Measurements from ENCODE around the gene MYH7. TPM values are rescaled to one million over a fixed set of nuclear protein-coding genes. Genes with fewer than 3 reads are reported as not detected.

MYH7 gene
- total RNA-seq, 6 experiments from 2014 or later: not detected

DNA sequence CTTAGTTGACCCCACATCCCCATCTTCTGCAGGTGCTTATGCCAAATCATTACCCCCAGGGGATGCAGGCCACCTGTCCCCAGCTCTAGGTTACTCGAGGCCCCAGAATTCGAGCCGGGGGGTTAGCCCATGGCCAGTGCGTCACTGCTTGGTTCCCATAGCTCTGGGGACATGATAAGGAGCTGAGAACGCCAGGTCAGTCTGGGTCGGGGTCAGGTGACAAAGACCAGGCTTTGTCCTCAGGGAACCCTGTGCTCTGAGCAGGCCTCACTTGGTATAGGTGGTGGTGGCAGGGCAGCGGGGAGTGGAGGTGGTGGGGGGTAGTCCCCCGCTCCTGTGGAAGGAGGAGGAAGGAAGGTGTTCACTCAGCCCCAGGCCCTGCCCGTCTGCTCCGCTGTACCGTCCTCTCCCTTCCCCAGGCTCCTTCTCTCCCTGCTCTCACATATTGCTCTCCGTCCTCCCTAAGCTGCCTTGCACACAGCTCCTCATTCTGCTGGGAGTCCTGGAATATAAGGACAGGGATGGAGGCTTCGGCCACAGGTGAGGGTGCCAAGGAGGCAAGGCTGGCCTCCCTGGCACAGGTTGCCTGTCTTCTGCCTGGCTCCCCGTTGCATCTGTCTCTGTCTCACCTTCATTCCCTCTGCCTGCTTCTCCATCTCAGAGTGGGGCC is 25.4 kb downstream of the MYH7 start:
- TF ChIP-seq, protein P1, sequence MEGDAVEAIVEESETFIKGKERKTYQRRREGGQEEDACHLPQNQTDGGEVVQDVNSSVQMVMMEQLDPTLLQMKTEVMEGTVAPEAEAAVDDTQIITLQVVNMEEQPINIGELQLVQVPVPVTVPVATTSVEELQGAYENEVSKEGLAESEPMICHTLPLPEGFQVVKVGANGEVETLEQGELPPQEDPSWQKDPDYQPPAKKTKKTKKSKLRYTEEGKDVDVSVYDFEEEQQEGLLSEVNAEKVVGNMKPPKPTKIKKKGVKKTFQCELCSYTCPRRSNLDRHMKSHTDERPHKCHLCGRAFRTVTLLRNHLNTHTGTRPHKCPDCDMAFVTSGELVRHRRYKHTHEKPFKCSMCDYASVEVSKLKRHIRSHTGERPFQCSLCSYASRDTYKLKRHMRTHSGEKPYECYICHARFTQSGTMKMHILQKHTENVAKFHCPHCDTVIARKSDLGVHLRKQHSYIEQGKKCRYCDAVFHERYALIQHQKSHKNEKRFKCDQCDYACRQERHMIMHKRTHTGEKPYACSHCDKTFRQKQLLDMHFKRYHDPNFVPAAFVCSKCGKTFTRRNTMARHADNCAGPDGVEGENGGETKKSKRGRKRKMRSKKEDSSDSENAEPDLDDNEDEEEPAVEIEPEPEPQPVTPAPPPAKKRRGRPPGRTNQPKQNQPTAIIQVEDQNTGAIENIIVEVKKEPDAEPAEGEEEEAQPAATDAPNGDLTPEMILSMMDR (IDR thresholded peaks at IDR 0.05): no peak
- Mint-ChIP-seq H3K9me3 (no peaks in the 10 kb centered on the region), H3K36me3 (ENCODE audit: low read depth) (no peaks in the 10 kb centered on the region), H3K27me3 (ENCODE audit: insufficient read depth) (peaks cover 69% of the 10 kb centered on the region), H3K4me3 (no peak overlapping the region), H3K4me1 (ENCODE audit: low read depth) (no peaks in the 10 kb centered on the region), H3K27ac (no peak overlapping the region)
- DNase-seq: no peak

DNA sequence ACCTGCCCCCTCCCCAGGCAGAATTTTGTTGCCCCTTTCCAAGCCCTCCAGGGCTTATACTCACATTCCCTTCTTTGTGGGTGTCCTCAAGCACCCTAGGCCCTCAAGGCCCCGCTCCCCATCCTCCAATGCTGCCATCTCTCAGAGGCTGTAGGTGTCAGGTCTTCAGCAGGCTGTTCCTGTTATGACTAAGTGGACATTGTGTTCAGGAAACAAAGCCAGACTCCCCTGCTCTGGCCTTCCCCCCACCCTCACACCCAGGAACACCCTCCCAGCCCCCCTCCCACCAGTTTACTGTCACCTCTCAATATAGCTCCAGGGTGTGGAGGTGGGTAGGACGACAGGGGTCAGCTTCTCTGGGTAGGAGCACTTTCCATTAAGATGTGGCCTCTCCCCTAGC is 26.0 kb downstream of the MYH7 start:
- Mint-ChIP-seq H3K36me3 (ENCODE audit: low read depth) (no peaks in the 10 kb centered on the region), H3K9me3 (no peaks in the 10 kb centered on the region)
- TF ChIP-seq, protein P1 (IDR thresholded peaks at IDR 0.05): no peak

DNA sequence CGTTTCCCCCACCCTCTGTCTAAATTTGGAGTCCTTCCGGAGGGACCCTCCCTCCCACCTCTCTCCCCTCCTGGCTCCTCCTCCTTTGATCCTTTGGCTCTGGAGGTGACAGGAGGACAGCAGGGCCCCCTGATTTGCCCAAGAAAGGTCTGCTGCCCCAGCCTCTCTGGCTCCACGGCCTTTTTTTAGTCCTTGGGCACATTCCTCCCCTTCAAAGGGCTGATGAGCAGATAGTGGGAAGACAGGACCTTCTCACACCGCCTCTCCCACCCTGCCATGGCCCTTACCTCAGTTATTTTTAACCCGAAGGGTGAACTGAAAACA is 27.2 kb downstream of the MYH7 start:
- Mint-ChIP-seq H3K4me3 (no peak overlapping the region), H3K27ac (no peak overlapping the region), H3K9me3 (no peaks in the 10 kb centered on the region), H3K36me3 (ENCODE audit: low read depth) (no peaks in the 10 kb centered on the region), H3K4me1 (ENCODE audit: low read depth) (no peaks in the 10 kb centered on the region), H3K27me3 (ENCODE audit: insufficient read depth) (peaks cover 72% of the 10 kb centered on the region)
- TF ChIP-seq, protein P1 (IDR thresholded peaks at IDR 0.05): no peak
- no peak for DNase-seq

More for the DNA sequence above, 26.0 kb downstream of the MYH7 start:
- peaks cover 70% of the 10 kb centered on the region for H3K27me3 Mint-ChIP-seq (ENCODE audit: insufficient read depth)
- no peak overlapping the region for H3K4me3 Mint-ChIP-seq
- no peak overlapping the region for H3K27ac Mint-ChIP-seq
- no peaks in the 10 kb centered on the region for H3K4me1 Mint-ChIP-seq (ENCODE audit: low read depth)
- no peak for DNase-seq

DNA sequence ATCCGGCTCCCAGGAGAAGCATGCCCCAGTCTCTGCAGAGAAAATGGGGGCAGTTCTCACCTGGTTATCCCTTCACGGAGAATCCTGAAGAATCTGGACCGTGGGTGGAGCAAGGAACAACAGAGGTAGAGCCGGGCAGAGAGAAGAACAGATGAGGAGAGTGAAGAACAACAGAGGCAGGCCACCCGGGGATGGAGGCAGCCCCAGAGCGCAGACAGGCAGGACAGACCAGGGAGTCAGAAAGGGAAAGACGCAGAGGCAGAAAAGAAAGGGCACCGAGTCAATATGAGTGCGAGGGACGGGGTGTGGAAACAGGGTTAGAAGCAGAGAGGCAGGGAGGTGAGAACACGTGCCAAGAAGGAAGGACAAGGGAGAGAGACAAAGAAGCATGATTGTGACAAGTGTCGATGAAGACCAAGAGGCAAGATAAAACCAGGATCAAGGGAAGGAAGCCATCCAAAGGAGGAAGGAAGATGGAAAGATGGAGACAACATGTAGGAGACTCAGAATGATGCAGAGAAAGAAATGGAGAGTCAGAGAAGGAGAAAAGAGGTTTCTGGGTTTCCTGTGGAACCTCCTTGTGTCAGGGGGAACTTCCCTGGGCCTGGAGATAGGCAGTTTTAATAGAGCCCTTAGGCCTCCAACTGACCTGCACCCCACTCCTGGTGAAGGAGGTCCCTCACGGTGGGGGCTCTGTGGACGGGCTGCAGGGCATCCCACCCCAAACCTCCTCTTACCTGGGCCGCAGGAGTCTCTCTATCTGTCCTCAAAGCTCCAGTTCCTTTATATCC is 27.7 kb downstream of the MYH7 start, which contains the start of gene MYH6:
TSS of gene MYH6 (minus strand) at position 758 of the 791 bp plus-strand sequence. CDS start 1,050 bp downstream, outside the sequence.
- peaks cover 68% of the 10 kb centered on the region for H3K27me3 Mint-ChIP-seq (ENCODE audit: insufficient read depth)
- H3K9me3 Mint-ChIP-seq: no peaks in the 10 kb centered on the region
- no peak within 1 kb of the TSS for H3K4me3 Mint-ChIP-seq
- TF ChIP-seq, protein P1 (IDR thresholded peaks at IDR 0.05): no peak
- no peaks in the 10 kb centered on the region for H3K4me1 Mint-ChIP-seq (ENCODE audit: low read depth)
- no peaks in the 10 kb centered on the region for H3K36me3 Mint-ChIP-seq (ENCODE audit: low read depth)
- no peak within 1 kb of the TSS for H3K27ac Mint-ChIP-seq
- DNase-seq: no peak

DNA sequence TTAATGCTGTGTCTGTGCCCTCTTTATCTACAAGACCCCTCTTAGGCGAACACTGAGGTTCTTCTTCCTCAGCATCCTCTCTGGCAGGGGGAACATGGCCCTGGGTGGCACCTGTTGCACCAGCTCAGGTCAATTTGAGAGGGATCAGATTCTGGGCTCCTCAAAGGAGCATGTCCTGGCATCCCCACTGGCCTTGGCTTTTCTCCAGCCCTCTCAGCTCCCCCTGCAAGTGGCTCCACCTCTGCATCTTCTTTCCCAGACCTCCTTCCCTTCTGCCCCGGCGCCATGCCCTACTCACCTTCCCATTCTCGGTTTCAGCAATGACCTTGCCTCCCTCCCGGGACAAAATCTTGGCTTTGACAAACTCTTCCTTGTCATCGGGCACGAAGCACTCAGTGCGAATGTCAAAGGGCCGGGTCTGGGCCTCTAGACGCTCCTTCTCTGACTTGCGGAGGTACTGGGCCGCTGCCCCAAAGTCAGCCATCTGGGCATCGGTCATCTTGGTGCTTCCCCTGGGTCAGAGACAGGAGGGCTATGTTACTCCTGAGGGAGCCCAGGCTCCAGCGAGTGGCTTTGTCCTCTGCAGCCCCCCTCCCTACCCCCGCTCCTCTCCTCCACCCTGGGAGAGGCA is 28.6 kb downstream of the MYH7 start:
- Mint-ChIP-seq H3K9me3 (no peaks in the 10 kb centered on the region), H3K36me3 (ENCODE audit: low read depth) (no peaks in the 10 kb centered on the region), H3K4me3 (no peak overlapping the region), H3K4me1 (ENCODE audit: low read depth) (no peaks in the 10 kb centered on the region), H3K27ac (no peak overlapping the region), H3K27me3 (ENCODE audit: insufficient read depth) (peaks cover 66% of the 10 kb centered on the region)
- TF ChIP-seq, protein P1 (IDR thresholded peaks at IDR 0.05): no peak
- DNase-seq: no peak

Data from HFFc6 (cell line).